CD4-positive, alpha-beta T cell treated with Interleukin-6 for 4 hours (primary cell): ENCODE results near the gene RALGDS.
"Not testable (repeated sequence)": the region's sequence is repeated elsewhere in the genome, so short reads cannot be mapped to it uniquely, and the experiment has no call there.

Source experiments
- DNase-seq: peaks from one replicate; pipeline ENCODE4 v3.0.0-alpha.2; 2020; ENCODE audit warnings: mixed read lengths

Gene RALGDS

GRCh38 chr9:133103987-133104505, 17.0 kb downstream of the RALGDS start:
- DNase-seq, result no peak

- DNase-seq, result peak; percentile 63
Observed at GRCh38 chr9:133103183-133103986, 17.7 kb downstream of the RALGDS start.

- no peak for DNase-seq
Observed at GRCh38 chr9:133102190-133103021, 18.6 kb downstream of the RALGDS start.

GRCh38 chr9:133101356-133102189, 19.5 kb downstream of the RALGDS start:
- no peak for DNase-seq

GRCh38 chr9:133100506-133101355, 20.3 kb downstream of the RALGDS start:
- DNase-seq, result no peak

- DNase-seq, result no peak
Observed at GRCh38 chr9:133099726-133100505, 21.1 kb downstream of the RALGDS start.

GRCh38 chr9:133098871-133099270, 22.2 kb downstream of the RALGDS start:
- DNase-seq, result no peak

GRCh38 chr9:133098104-133098754, 22.8 kb downstream of the RALGDS start:
- no peak for DNase-seq

GRCh38 chr9:133094842-133095393, 26.1 kb downstream of the RALGDS start:
- DNase-seq, result no peak

- DNase-seq, result not testable (repeated sequence)
Observed at GRCh38 chr9:133094351-133094750, 26.7 kb downstream of the RALGDS start.

GRCh38 chr9:133090752-133091385, 30.2 kb downstream of the RALGDS start:
- no peak for DNase-seq

- DNase-seq, result no peak
Observed at GRCh38 chr9:133090187-133090586, 30.9 kb downstream of the RALGDS start.

- DNase-seq, result no peak
Observed at GRCh38 chr9:133089271-133089671, 31.8 kb downstream of the RALGDS start.

- DNase-seq, result no peak
Observed at GRCh38 chr9:133088756-133089155, 32.3 kb downstream of the RALGDS start.

- DNase-seq, result no peak
Observed at GRCh38 chr9:133088146-133088750, 32.8 kb downstream of the RALGDS start.

GRCh38 chr9:133087429-133088145, 33.5 kb downstream of the RALGDS start:
- no peak for DNase-seq

GRCh38 chr9:133086894-133087293, 34.1 kb downstream of the RALGDS start:
- DNase-seq, result no peak

GRCh38 chr9:133086212-133086860, 34.7 kb downstream of the RALGDS start:
- not testable (repeated sequence) for DNase-seq
